HepG2 (cell line): ENCODE data around the gene ATP8B4. TPM values are rescaled to one million over a fixed set of nuclear protein-coding genes. Genes with fewer than 3 reads are reported as not detected.

Experiments
- ATAC-seq: fragments of 200-7000 bp; cut with Tn5 transposase; 3 replicates; pipeline ENCODE4 v1.9.1; 2020; ENCODE audit warnings: mild to moderate bottlenecking, moderate library complexity
- BruUV-seq: library from RNA; stranded (reverse); fragments of 400-500 nt; replicated peaks from 2 replicates; lab custom pipeline; 2021; lab: Mats Ljungman, UMichigan
- CTCF ChIA-PET: fragments of 300-600 bp; formaldehyde crosslinking; extraction: SDS; loops from one replicate; lab custom pipeline; 2021; ENCODE audit warnings: low total read pairs, inconsistent platforms, low intra/inter-chr PET ratio; lab: Yijun Ruan, JAX
- POLR2A ChIA-PET: fragments of 350-600 bp; sonication (Branson Sonifier 250); formaldehyde crosslinking; loops from one replicate; lab custom pipeline; 2020; ENCODE audit warnings: antibody characterized with exemption, inconsistent platforms; lab: Yijun Ruan, JAX
- DNase-seq: peaks from one replicate; pipeline ENCODE4 v3.0.0-alpha.2; 2015; ENCODE audit warnings: low spot score
- FAIRE-seq: peaks from 3 replicates; lab custom pipeline; 2011; peaks lifted over from hg19 to GRCh38; lab: Jason Lieb, UNC
- H2AFZ ChIP-seq: one replicate; pipeline ENCODE4 v1.6.1; 2011; ENCODE audit warnings: low read length, inconsistent platforms
- H3K27ac ChIP-seq: fragments of 300-600 bp; 3 replicates; pipeline ENCODE4 v1.8.0; 2011; ENCODE audit warnings: mixed run types, mild to moderate bottlenecking, mixed read lengths, low read length, inconsistent platforms; ENCODE audit not compliant: insufficient read depth; ENCODE audit errors: extremely low read length
- H3K27me3 ChIP-seq, 2 experiments: fragments of 200-600 bp in 1 of 2; 2 replicates in 1 of 2; 3 replicates in 1 of 2; pipeline versions ENCODE4 v1.6.0 to v1.8.0; 2011; ENCODE audit warnings: low read length in 2 of 2, mild to moderate bottlenecking in 2 of 2, moderate library complexity in 2 of 2, inconsistent platforms in 1 of 2; ENCODE audit not compliant: insufficient read depth in 2 of 2, control insufficient read depth in 1 of 2
- H3K36me3 ChIP-seq, 2 experiments: fragments of 200-600 bp in 1 of 2; replicated peaks in 1 of 2; 2 replicates in 1 of 2; 3 replicates in 1 of 2; pipeline versions ENCODE4 v1.5.1 to v1.8.0; 2011; ENCODE audit warnings: low read length in 2 of 2, inconsistent platforms in 1 of 2; ENCODE audit not compliant: insufficient read depth in 2 of 2, control insufficient read depth in 1 of 2
- H3K4me1 ChIP-seq: 2 replicates; pipeline ENCODE4 v1.5.1; 2012; ENCODE audit warnings: low read length, inconsistent platforms; ENCODE audit not compliant: insufficient read depth
- H3K4me2 ChIP-seq: 2 replicates; pipeline ENCODE4 v1.6.0; 2011; ENCODE audit warnings: low read depth, low read length, inconsistent platforms
- H3K4me3 ChIP-seq, 3 experiments: fragments of 200-600 bp in 1 of 3; sonication (generic), shearing (Covaris generic) in 1 of 3; replicated peaks in 1 of 3; 2 replicates each; pipeline ENCODE4 v1.5.1; 2011 to 2016; ENCODE audit warnings: low read length in 3 of 3, inconsistent platforms in 2 of 3, low read depth in 2 of 3, mild to moderate bottlenecking in 2 of 3, control low read depth in 1 of 3, mixed read lengths in 1 of 3; ENCODE audit not compliant: insufficient read depth in 1 of 3
- H3K79me2 ChIP-seq: one replicate; pipeline ENCODE4 v1.6.1; 2011; ENCODE audit warnings: low read length, inconsistent platforms; ENCODE audit not compliant: insufficient read depth
- H3K9ac ChIP-seq: 2 replicates; pipeline ENCODE4 v1.6.0; 2011; ENCODE audit warnings: mild to moderate bottlenecking, low read depth, low read length, inconsistent platforms; ENCODE audit not compliant: insufficient read depth
- H3K9me3 ChIP-seq: 2 replicates; pipeline ENCODE4 v1.5.1; 2012; ENCODE audit warnings: mild to moderate bottlenecking, low read length
- H4K20me1 ChIP-seq: 2 replicates; pipeline ENCODE4 v1.6.0; 2011; ENCODE audit warnings: inconsistent platforms, mild to moderate bottlenecking, low read length, moderate library complexity; ENCODE audit not compliant: insufficient read depth
- AGO2 ChIP-seq: fragments of 200-400 bp; formaldehyde crosslinking; optimal IDR thresholded peaks from 2 replicates; pipeline ENCODE3; 2017; ENCODE audit warnings: mild to moderate bottlenecking, low read depth, low read length, moderate library complexity
- FOXA3 ChIP-seq: IDR thresholded peaks from 2 replicates; pipeline ENCODE4 v1.6.1; 2016; ENCODE audit warnings: missing genetic modification reagents, missing compliant biosample characterization
- GLI4 ChIP-seq: sonication (generic); formaldehyde crosslinking; IDR thresholded peaks from 2 replicates; pipeline ENCODE4 v1.5.1; 2020; ENCODE audit warnings: missing genetic modification reagents, mild to moderate bottlenecking, moderate library complexity, borderline replicate concordance
- HNF4A ChIP-seq: sonication (generic); formaldehyde crosslinking; IDR thresholded peaks from 2 replicates; pipeline ENCODE4 v1.4.0; 2020; ENCODE audit warnings: missing genetic modification reagents
- HNF4G ChIP-seq, 2 experiments: sonication (generic) in 1 of 2; formaldehyde crosslinking in 1 of 2; IDR thresholded peaks; 2 replicates each; pipeline versions ENCODE4 v1.4.0 to v1.6.1; 2011 to 2020; ENCODE audit warnings: borderline replicate concordance in 2 of 2, low read depth in 2 of 2, mild to moderate bottlenecking in 2 of 2, low read length in 1 of 2, missing genetic modification reagents in 1 of 2, moderate library complexity in 1 of 2
- HNRNPH1 ChIP-seq: fragments of 200-400 bp; formaldehyde crosslinking; optimal IDR thresholded peaks from 2 replicates; pipeline ENCODE3; 2017; ENCODE audit warnings: mild to moderate bottlenecking, low read depth, low read length
- MAFF ChIP-seq: IDR thresholded peaks from 2 replicates; pipeline ENCODE4 v1.6.1; 2011; ENCODE audit warnings: low read depth, low read length, improper control_type of control experiment
- MAFK ChIP-seq, 2 experiments: IDR thresholded peaks in 1 of 2; conservative IDR thresholded peaks in 1 of 2; 2 replicates each; pipeline ENCODE4 v1.6.1; 2011; ENCODE audit warnings: improper control_type of control experiment in 2 of 2, low read length in 2 of 2
- NR1H2 ChIP-seq: sonication (generic); formaldehyde crosslinking; IDR thresholded peaks from 2 replicates; pipeline ENCODE4 v1.8.1; 2022; ENCODE audit warnings: low read depth, missing genetic modification reagents, borderline replicate concordance
- RFX5 ChIP-seq: IDR thresholded peaks from 2 replicates; pipeline ENCODE4 v1.6.1; 2011; ENCODE audit warnings: low read depth, low read length, improper control_type of control experiment
- SMAD1 ChIP-seq: sonication (generic); formaldehyde crosslinking; IDR thresholded peaks from 2 replicates; pipeline ENCODE4 v1.4.0; 2020; ENCODE audit warnings: missing genetic modification reagents, low read depth, mild to moderate bottlenecking, borderline replicate concordance
- STAG1 ChIP-seq: sonication (generic); formaldehyde crosslinking; IDR thresholded peaks from 2 replicates; pipeline ENCODE4 v1.4.0; 2020; ENCODE audit warnings: missing genetic modification reagents
- TGIF2 ChIP-seq: IDR thresholded peaks from 2 replicates; pipeline ENCODE4 v1.6.1; 2016; ENCODE audit warnings: control low read depth, missing compliant biosample characterization
- ZMYM4 ChIP-seq: sonication (generic); formaldehyde crosslinking; IDR thresholded peaks from 2 replicates; pipeline ENCODE4 v1.8.1; 2023; ENCODE audit warnings: mild to moderate bottlenecking, missing genetic modification reagents
- WGBS: methylation state at CpG from one replicate; pipeline ENCODE4 v1.1.6; 2017; ENCODE audit warnings: low lambda C conversion rate; 5-methylcytosine and 5-hydroxymethylcytosine counted together
- in situ Hi-C: cut with HindIII; loops from 2 replicates; pipeline ENCODE4 v1.10.0; 2017; ENCODE audit warnings: low pct_unique_long_range_greater_than_20kb; ENCODE audit not compliant: extremely low pct_ligation_motif_present
- intact Hi-C: fragments of 100-400 bp; cut with micrococcal nuclease; formaldehyde crosslinking; loops from one replicate; pipeline ENCODE4 v1.10.0; 2022; ENCODE audit not compliant: unreplicated experiment
- polyA plus RNA-seq, 8 experiments: library from polyadenylated mRNA; depleted of rRNA in 3 of 8; stranded (reverse) in 7 of 8; unstranded in 1 of 8; fragments of >200 nt; fragmentation: Illumina TruSeq in 4 of 8; extraction: Trizol in 4 of 8; gene quantifications; 2 replicates each; pipeline versions ENCODE4 v1.2.1 to v1.2.3, GENCODE V29; 2011 to 2016; ENCODE audit warnings: low read depth in 4 of 8, missing spikeins in 1 of 8, mixed read lengths in 1 of 8; ENCODE audit not compliant: insufficient read depth in 1 of 8
- total RNA-seq, 5 experiments: library from RNA; depleted of rRNA; stranded (reverse); fragments of >200 nt; fragmentation: Illumina TruSeq; extraction: Trizol; gene quantifications; 2 replicates each; pipeline ENCODE4 v1.2.3, GENCODE V29; 2016; ENCODE audit warnings: low read depth in 1 of 5
- TF ChIP-seq, protein P1 (sequence below): sonication (generic); formaldehyde crosslinking; IDR thresholded peaks from 2 replicates; pipeline ENCODE4 v1.5.0; 2020; ENCODE audit warnings: mild to moderate bottlenecking, missing genetic modification reagents, moderate library complexity
- TF ChIP-seq, protein P2 (sequence below): sonication (generic); formaldehyde crosslinking; IDR thresholded peaks from 2 replicates; pipeline ENCODE4 v1.4.0; 2020; ENCODE audit warnings: missing genetic modification reagents
- TF ChIP-seq, protein P3 (sequence below): IDR thresholded peaks from 2 replicates; pipeline ENCODE4 v1.6.1; 2012; ENCODE audit warnings: low read depth, low read length, improper control_type of control experiment

Gene ATP8B4
- total and polyA plus RNA-seq, 2 of the 13 experiments (the other 11 are each of a cell fraction or from before 2014, with no cell fraction given): 0.24 to 0.69 TPM

DNA sequence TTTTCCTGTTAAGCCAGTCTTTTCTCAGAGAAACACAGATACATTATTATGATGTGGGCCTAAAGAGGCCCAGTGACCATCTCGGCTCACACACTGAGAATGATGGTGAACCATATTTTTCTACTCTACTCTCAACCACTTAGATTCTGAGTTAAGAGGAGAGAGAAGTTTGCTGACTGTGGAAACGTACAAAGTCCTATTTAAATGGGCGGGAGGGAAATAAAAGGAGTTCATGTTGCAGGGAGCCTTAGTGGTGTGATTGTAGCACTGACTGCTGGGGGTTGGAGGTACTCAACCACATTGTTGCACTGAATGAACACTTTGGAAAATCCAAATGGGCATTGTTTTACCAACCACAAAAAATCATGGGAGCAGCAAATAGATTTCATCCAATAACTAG is 51.0 kb downstream of the ATP8B4 start:
- ChIA-PET POLR2A (no interaction called here), CTCF (no interaction called here)
- Histone ChIP-seq H3K4me1 (peaks cover 23% of the 10 kb centered on the region), H2AFZ (no peak overlapping the region), H4K20me1 (no peaks in the 10 kb centered on the region), H3K9me3 (no peaks in the 10 kb centered on the region), H3K27me3 (no peaks in the 10 kb centered on the region), H3K36me3 (no peaks in the 10 kb centered on the region), H3K9ac (no peak overlapping the region), H3K4me2 (no peak overlapping the region), H3K4me3 (no peak overlapping the region), H3K79me2 (no peaks in the 10 kb centered on the region), H3K27ac (no peak overlapping the region)
- no TSS peak for BruUV-seq
- in situ Hi-C loops (no loop called here), intact Hi-C loops (no loop called here)
- peak; percentile 56 for DNase-seq
- ATAC-seq: peak; percentile 99
- peak; percentile 53 for FAIRE-seq
- 0% methylated on average over 3 of the region's 3 CpGs for WGBS
- TF ChIP-seq AGO2 (no peak), MAFK (conservative IDR thresholded peaks at IDR 0.05 in 1 of 2, IDR thresholded peaks at IDR 0.05 in 1 of 2; ENCODE audit: low read length in 2 of 2) (peak; percentile 23 to 42; a peak in 3 of 4 replicates), STAG1 (CRISPR knock-in tag) (0 out of 2 replicates have a peak, but pooled peaks have one; percentile 7), HNF4G (IDR thresholded peaks at IDR 0.05; ENCODE audit: borderline replicate concordance, low read depth, low read length) (peak; percentile 32; the same call in 1 of the 2 replicates), HNF4G (CRISPR knock-in tag; IDR thresholded peaks at IDR 0.05; ENCODE audit: borderline replicate concordance, low read depth) (no peak), FOXA3 (CRISPR knock-in tag) (no peak), RFX5 (no peak), NR1H2 (no peak), TGIF2 (CRISPR knock-in tag) (no peak), GLI4 (CRISPR knock-in tag) (no peak), HNRNPH1 (no peak), MAFF (peak; percentile 42), HNF4A (CRISPR knock-in tag) (peak; percentile 67), ZMYM4 (CRISPR knock-in tag) (peak; percentile 27; the same call in 1 of the 2 replicates), SMAD1 (CRISPR knock-in tag) (no peak)
- TF ChIP-seq, protein P1, sequence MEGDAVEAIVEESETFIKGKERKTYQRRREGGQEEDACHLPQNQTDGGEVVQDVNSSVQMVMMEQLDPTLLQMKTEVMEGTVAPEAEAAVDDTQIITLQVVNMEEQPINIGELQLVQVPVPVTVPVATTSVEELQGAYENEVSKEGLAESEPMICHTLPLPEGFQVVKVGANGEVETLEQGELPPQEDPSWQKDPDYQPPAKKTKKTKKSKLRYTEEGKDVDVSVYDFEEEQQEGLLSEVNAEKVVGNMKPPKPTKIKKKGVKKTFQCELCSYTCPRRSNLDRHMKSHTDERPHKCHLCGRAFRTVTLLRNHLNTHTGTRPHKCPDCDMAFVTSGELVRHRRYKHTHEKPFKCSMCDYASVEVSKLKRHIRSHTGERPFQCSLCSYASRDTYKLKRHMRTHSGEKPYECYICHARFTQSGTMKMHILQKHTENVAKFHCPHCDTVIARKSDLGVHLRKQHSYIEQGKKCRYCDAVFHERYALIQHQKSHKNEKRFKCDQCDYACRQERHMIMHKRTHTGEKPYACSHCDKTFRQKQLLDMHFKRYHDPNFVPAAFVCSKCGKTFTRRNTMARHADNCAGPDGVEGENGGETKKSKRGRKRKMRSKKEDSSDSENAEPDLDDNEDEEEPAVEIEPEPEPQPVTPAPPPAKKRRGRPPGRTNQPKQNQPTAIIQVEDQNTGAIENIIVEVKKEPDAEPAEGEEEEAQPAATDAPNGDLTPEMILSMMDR (CRISPR knock-in tag): peak; percentile 47
- TF ChIP-seq, protein P2, sequence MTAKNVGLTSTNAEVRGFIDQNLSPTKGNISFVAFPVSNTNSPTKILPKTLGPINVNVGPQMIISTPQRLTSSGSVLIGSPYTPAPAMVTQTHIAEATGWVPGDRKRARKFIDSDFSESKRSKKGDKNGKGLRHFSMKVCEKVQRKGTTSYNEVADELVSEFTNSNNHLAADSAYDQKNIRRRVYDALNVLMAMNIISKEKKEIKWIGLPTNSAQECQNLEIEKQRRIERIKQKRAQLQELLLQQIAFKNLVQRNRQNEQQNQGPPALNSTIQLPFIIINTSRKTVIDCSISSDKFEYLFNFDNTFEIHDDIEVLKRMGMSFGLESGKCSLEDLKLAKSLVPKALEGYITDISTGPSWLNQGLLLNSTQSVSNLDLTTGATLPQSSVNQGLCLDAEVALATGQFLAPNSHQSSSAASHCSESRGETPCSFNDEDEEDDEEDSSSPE: peak; percentile 43; the same call in 1 of the 2 replicates
- TF ChIP-seq, protein P3, sequence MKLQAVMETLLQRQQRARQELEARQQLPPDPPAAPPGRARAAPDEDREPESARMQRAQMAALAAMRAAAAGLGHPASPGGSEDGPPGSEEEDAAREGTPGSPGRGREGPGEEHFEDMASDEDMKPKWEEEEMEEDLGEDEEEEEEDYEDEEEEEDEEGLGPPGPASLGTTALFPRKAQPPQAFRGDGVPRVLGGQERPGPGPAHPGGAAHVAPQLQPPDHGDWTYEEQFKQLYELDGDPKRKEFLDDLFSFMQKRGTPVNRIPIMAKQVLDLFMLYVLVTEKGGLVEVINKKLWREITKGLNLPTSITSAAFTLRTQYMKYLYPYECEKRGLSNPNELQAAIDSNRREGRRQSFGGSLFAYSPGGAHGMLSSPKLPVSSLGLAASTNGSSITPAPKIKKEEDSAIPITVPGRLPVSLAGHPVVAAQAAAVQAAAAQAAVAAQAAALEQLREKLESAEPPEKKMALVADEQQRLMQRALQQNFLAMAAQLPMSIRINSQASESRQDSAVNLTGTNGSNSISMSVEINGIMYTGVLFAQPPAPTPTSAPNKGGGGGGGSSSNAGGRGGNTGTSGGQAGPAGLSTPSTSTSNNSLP: 0 out of 2 replicates have a peak, but pooled peaks have one; percentile 11
